Thyroid gland (tissue), 4 donors: ENCODE results near the gene XRRA1. TPM values are rescaled to one million over a fixed set of nuclear protein-coding genes. Genes with fewer than 3 reads are reported as not detected.
"Not testable (repeated sequence)": the region's sequence is repeated elsewhere in the genome, so short reads cannot be mapped to it uniquely, and the experiment has no call there.

Experiments
- DNase-seq, 2 donors: peaks; one replicate each; pipeline ENCODE4 v3.0.0-alpha.2; 2019
- H3K27ac ChIP-seq, 3 donors: fragments of 200-600 bp; sonication (generic); 1 replicate in 2 of 3; 2 replicates in 1 of 3; pipeline ENCODE4 v1.5.1; 2016 to 2019; ENCODE audit warnings: mild to moderate bottlenecking in 1 of 3, moderate library complexity in 1 of 3
- H3K27me3 ChIP-seq: fragments of 200-600 bp; sonication (generic); one replicate; pipeline ENCODE4 v1.5.1; 2019
- H3K36me3 ChIP-seq, 2 donors: fragments of 200-600 bp; sonication (generic); one replicate each; pipeline ENCODE4 v1.5.1; 2016 to 2019
- H3K4me1 ChIP-seq, 2 donors: fragments of 200-600 bp; sonication (generic); one replicate each; pipeline ENCODE4 v1.5.1; 2017 to 2019
- H3K4me3 ChIP-seq, 3 donors: fragments of 200-600 bp; sonication (generic); replicated peaks in 1 of 3; 1 replicate in 2 of 3; 2 replicates in 1 of 3; pipeline ENCODE4 v1.5.1; 2016; ENCODE audit warnings: mild to moderate bottlenecking in 1 of 3
- H3K9me3 ChIP-seq: fragments of 200-600 bp; sonication (generic); one replicate; pipeline ENCODE4 v1.5.1; 2017
- POLR2A ChIP-seq, 2 donors: fragments of 450-650 bp; IDR thresholded peaks; one replicate each; pipeline ENCODE4 v1.6.1; 2017; ENCODE audit warnings: antibody characterized with exemption in 2 of 2, mild to moderate bottlenecking in 2 of 2, moderate library complexity in 1 of 2
- WGBS, 2 donors: methylation state at CpG; one replicate each; pipeline ENCODE4 v1.1.5; 2017; 5-methylcytosine and 5-hydroxymethylcytosine counted together
- intact Hi-C: fragments of 100-400 bp; cut with DNase I; formaldehyde crosslinking; loops from one replicate; pipeline ENCODE4 v1.15.1; 2023
- total RNA-seq, 4 donors: library from RNA; depleted of rRNA; stranded (reverse); fragments of >200 nt; gene quantifications; one replicate each; pipeline ENCODE4 v1.2.3, GENCODE V29; 2016
- TF ChIP-seq, protein P1 (sequence below), 6 experiments: fragments of 200-600 bp in 3 of 6; fragments of 450-650 bp in 3 of 6; sonication (generic) in 3 of 6; IDR thresholded peaks; one replicate each; pipeline ENCODE4 v1.5.1; 2016 to 2019; ENCODE audit warnings: antibody characterized with exemption in 6 of 6, mild to moderate bottlenecking in 2 of 6, inconsistent platforms in 1 of 6, moderate library complexity in 1 of 6

The XRRA1 gene
- total RNA-seq, 4 donors from 2014 or later = 26.8 to 80.6 (median 39.1) TPM

DNA sequence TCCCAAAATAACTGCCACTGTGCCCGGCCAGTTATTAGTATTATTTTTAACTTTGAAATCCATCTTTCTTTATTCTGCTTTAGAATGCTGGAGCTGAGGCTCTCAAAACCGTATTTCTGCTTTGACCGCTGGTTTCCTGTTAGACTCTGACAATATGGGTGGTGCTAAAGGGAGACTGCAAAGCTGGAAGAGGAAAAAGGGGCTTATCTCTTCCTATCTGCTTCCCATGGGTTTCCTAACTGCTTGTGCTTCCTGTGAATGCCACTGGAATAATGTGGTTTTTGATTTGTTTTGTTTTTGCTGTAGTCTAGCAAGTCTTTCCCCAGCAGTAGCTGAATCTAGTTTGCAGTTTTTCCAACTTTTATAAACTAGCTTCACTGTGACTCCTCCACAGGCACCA, 43.6 kb downstream of the XRRA1 start:
- no peak for DNase-seq
- peak overlapping the region in 1 of 3 donors; percentile 20 for H3K27ac ChIP-seq
- no peak overlapping the region for H3K4me3 ChIP-seq
- intact Hi-C loops = no loop called here
- 55 to 73% methylated on average over 3 of the region's 3 CpGs for WGBS, 2 donors
- H3K9me3 ChIP-seq = no peaks in the 10 kb centered on the region
- H3K27me3 ChIP-seq = no peaks in the 10 kb centered on the region
- H3K4me1 ChIP-seq = no peaks in the 10 kb centered on the region
- H3K36me3 ChIP-seq = peaks cover 3% of the 10 kb centered on the region in 2 donors
- TF ChIP-seq POLR2A (IDR thresholded peaks at IDR 0.05) = no peak
- TF ChIP-seq, protein P1, sequence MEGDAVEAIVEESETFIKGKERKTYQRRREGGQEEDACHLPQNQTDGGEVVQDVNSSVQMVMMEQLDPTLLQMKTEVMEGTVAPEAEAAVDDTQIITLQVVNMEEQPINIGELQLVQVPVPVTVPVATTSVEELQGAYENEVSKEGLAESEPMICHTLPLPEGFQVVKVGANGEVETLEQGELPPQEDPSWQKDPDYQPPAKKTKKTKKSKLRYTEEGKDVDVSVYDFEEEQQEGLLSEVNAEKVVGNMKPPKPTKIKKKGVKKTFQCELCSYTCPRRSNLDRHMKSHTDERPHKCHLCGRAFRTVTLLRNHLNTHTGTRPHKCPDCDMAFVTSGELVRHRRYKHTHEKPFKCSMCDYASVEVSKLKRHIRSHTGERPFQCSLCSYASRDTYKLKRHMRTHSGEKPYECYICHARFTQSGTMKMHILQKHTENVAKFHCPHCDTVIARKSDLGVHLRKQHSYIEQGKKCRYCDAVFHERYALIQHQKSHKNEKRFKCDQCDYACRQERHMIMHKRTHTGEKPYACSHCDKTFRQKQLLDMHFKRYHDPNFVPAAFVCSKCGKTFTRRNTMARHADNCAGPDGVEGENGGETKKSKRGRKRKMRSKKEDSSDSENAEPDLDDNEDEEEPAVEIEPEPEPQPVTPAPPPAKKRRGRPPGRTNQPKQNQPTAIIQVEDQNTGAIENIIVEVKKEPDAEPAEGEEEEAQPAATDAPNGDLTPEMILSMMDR (IDR thresholded peaks at IDR 0.05) = no peak

GRCh38 chr11:74902342-74902741, 46.5 kb downstream of the XRRA1 start:
- no peaks in the 10 kb centered on the region for H3K36me3 ChIP-seq

DNA sequence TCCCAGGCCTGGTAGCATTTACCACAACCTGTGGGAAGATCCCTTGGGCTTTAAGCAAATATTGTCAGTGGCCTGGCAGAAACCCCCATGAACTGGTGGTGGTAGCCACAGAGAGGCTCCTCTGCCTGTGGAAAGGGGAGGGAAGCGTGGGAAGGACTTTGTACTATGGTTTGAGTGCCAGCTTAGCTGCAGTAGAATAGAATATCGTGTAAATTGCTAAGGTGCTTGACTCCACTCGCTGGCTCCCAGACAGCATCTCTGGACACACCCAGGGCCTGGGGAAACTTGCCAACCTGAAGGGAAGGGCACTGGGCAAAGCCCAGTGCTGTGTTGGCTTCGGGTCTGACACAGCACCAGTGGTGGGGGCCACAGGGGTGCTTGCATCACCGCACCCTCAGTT, 52.6 kb downstream of the XRRA1 start:
- Histone ChIP-seq H3K4me3 (no peak overlapping the region), H3K4me1 (no peaks in the 10 kb centered on the region), H3K9me3 (no peaks in the 10 kb centered on the region), H3K27me3 (no peaks in the 10 kb centered on the region), H3K36me3 (peaks cover 0 to 5% of the 10 kb centered on the region in 2 donors), H3K27ac (no peak overlapping the region)
- DNase-seq = no peak
- WGBS, 2 donors = 89 to 90% methylated on average over 5 of the region's 5 CpGs
- intact Hi-C loops = no loop called here
- TF ChIP-seq POLR2A (IDR thresholded peaks at IDR 0.05) = no peak
- TF ChIP-seq, protein P1 (IDR thresholded peaks at IDR 0.05) = no peak

More at GRCh38 chr11:74902342-74902741, 46.5 kb downstream of the XRRA1 start:
- DNase-seq = no peak
- no peaks in the 10 kb centered on the region for H3K27me3 ChIP-seq
- no peak for TF ChIP-seq POLR2A (IDR thresholded peaks at IDR 0.05)
- TF ChIP-seq, protein P1 (IDR thresholded peaks at IDR 0.05) = no peak
- H3K4me3 ChIP-seq = no peak overlapping the region
- H3K27ac ChIP-seq = no peak overlapping the region
- no peaks in the 10 kb centered on the region for H3K9me3 ChIP-seq
- 95 to 98% methylated on average over 4 of the region's 4 CpGs for WGBS, 2 donors
- intact Hi-C loops = no loop called here
- H3K4me1 ChIP-seq = no peaks in the 10 kb centered on the region

- H3K36me3 ChIP-seq = peaks cover 0 to 5% of the 10 kb centered on the region in 2 donors
- no peaks in the 10 kb centered on the region for H3K27me3 ChIP-seq
- H3K4me3 ChIP-seq = no peak overlapping the region
- intact Hi-C loops = no loop called here
- H3K9me3 ChIP-seq = no peaks in the 10 kb centered on the region
- DNase-seq = no peak
- TF ChIP-seq, protein P1 (IDR thresholded peaks at IDR 0.05) = no peak
- no peak overlapping the region for H3K27ac ChIP-seq
- WGBS, 2 donors = 92 to 94% methylated on average over 3 of the region's 3 CpGs
- H3K4me1 ChIP-seq = no peaks in the 10 kb centered on the region
Measured at GRCh38 chr11:74895340-74896116, 53.4 kb downstream of the XRRA1 start.

DNA sequence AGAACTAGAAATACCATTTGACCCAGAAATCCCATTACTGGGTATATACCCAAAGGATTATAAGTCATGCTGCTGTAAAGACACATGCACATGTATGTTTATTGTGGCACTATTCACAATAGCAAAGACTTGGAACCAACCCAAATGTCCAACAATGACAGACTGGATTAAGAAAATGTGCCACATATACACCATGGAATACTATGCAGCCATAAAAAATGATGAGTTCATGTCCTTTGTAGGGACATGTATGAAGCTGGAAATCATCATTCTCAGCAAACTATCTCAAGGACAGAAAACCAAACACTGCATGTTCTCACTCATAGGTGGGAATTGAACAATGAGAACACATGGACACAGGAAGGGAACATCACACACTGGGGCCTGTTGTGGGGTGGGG, 55.9 kb downstream of the XRRA1 start:
- H3K27me3 ChIP-seq, H3K9me3 ChIP-seq, H3K4me3 ChIP-seq, DNase-seq, H3K36me3 ChIP-seq, intact Hi-C loops, H3K4me1 ChIP-seq, H3K27ac ChIP-seq: not testable (repeated sequence)
